ENCODE results near the gene MTR.

DNA sequence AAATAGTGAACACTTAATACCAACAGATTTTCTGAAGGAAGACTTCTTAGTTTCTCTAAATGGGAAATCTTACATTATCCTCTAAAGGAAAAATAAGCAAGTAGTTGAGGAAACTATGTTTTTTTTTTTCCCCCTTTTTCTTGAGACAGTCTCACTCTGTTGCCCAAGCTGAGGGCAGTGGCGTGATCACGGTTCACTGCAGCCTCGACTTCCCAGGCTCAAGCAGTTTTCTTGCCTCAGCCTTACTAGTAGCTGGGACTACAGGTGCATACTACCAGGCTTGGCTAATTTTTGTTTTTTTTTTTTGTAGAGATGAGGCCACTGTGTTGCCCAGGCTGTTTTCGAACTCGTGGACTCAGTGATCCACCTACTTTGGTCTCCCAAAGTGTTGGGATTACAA is 3.9 kb downstream of the MTR start:
- no peak for TF ChIP-seq POLR2A (IDR thresholded peaks at IDR 0.05)
- TF ChIP-seq, protein P1, sequence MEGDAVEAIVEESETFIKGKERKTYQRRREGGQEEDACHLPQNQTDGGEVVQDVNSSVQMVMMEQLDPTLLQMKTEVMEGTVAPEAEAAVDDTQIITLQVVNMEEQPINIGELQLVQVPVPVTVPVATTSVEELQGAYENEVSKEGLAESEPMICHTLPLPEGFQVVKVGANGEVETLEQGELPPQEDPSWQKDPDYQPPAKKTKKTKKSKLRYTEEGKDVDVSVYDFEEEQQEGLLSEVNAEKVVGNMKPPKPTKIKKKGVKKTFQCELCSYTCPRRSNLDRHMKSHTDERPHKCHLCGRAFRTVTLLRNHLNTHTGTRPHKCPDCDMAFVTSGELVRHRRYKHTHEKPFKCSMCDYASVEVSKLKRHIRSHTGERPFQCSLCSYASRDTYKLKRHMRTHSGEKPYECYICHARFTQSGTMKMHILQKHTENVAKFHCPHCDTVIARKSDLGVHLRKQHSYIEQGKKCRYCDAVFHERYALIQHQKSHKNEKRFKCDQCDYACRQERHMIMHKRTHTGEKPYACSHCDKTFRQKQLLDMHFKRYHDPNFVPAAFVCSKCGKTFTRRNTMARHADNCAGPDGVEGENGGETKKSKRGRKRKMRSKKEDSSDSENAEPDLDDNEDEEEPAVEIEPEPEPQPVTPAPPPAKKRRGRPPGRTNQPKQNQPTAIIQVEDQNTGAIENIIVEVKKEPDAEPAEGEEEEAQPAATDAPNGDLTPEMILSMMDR (IDR thresholded peaks at IDR 0.05) = no peak

Data from lower leg skin (tissue), 3 donors.